Naive B cell (primary cell): Measurements from ENCODE around the gene KCNIP1. TPM values are rescaled to one million over a fixed set of nuclear protein-coding genes. Genes with fewer than 3 reads are reported as not detected.

Experiments used
- ATAC-seq, 2 donors: fragments of 150-1000 bp; cut with Tn5 transposase; 2 replicates each; pipeline ENCODE4 v1.10.0; 2021; ENCODE audit warnings: low read depth in 2 of 2, mild to moderate bottlenecking in 2 of 2, moderate library complexity in 2 of 2
- DNase-seq: peaks from one replicate; pipeline ENCODE4 v3.0.0; 2022
- H3K27ac Mint-ChIP-seq, 6 donors: one replicate each; pipeline ENCODE4 v1.8.0; 2020 to 2022; ENCODE audit warnings: mild to moderate bottlenecking in 6 of 6, mixed read lengths in 6 of 6, moderate library complexity in 5 of 6, inconsistent platforms in 2 of 6
- H3K27me3 Mint-ChIP-seq, 3 donors: one replicate each; pipeline ENCODE4 v1.8.0; 2021 to 2022; ENCODE audit warnings: mixed read lengths in 3 of 3, mild to moderate bottlenecking in 1 of 3
- H3K36me3 Mint-ChIP-seq, 2 donors: one replicate each; pipeline ENCODE4 v1.8.0; 2020 to 2022; ENCODE audit warnings: mixed read lengths in 2 of 2, inconsistent platforms in 1 of 2, mild to moderate bottlenecking in 1 of 2
- H3K4me1 Mint-ChIP-seq, 3 donors: one replicate each; pipeline ENCODE4 v1.8.0; 2020 to 2022; ENCODE audit warnings: mixed read lengths in 3 of 3, inconsistent platforms in 1 of 3, mild to moderate bottlenecking in 1 of 3, moderate library complexity in 1 of 3
- H3K4me3 Mint-ChIP-seq, 8 donors: one replicate each; pipeline ENCODE4 v1.8.0; 2020 to 2022; ENCODE audit warnings: mild to moderate bottlenecking in 8 of 8, mixed read lengths in 8 of 8, moderate library complexity in 8 of 8, inconsistent platforms in 2 of 8
- H3K9me3 Mint-ChIP-seq, 7 donors: one replicate each; pipeline ENCODE4 v1.8.0; 2020 to 2022; ENCODE audit warnings: mixed read lengths in 7 of 7, mild to moderate bottlenecking in 5 of 7, inconsistent platforms in 2 of 7, moderate library complexity in 1 of 7
- polyA plus RNA-seq, 6 donors: library from polyadenylated mRNA; unstranded; fragments of 300-500 nt; fragmentation: Illumina TruSeq; gene quantifications; one replicate each; pipeline ENCODE4 v1.2.3, GENCODE V29; 2021; ENCODE audit warnings: low read depth in 6 of 6

The KCNIP1 gene
- polyA plus RNA-seq, 6 donors from 2014 or later, result not detected

DNA sequence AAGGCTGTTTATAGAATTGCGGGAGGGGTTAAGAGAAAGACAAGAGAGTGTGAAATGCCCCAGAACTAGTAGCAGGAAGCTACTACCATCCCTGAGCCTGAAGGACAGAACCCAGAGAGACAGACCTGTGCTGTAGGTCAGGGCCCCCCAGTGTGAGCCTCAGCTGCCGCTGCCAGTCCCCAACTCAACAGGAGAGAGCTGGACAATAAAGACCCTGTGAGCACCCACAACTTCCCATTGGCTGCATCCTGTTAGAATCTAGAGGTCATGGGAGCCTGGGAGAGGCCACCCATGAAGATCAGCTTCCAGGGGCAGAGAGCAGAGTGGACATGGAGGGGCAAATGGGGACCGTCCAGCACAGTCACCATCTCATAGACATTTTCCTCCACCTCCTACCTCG, 152.5 kb downstream of the KCNIP1 start:
- peaks cover 3 to 20% (median 7%) of the 10 kb centered on the region in 3 donors for H3K27me3 Mint-ChIP-seq
- H3K27ac Mint-ChIP-seq, result no peak overlapping the region
- H3K4me3 Mint-ChIP-seq, result no peak overlapping the region
- peaks cover 0 to 1% (median 0%) of the 10 kb centered on the region in 7 donors for H3K9me3 Mint-ChIP-seq
- no peak for DNase-seq
- H3K36me3 Mint-ChIP-seq, result no peaks in the 10 kb centered on the region
- no peaks in the 10 kb centered on the region for H3K4me1 Mint-ChIP-seq
- ATAC-seq, result no peak

DNA sequence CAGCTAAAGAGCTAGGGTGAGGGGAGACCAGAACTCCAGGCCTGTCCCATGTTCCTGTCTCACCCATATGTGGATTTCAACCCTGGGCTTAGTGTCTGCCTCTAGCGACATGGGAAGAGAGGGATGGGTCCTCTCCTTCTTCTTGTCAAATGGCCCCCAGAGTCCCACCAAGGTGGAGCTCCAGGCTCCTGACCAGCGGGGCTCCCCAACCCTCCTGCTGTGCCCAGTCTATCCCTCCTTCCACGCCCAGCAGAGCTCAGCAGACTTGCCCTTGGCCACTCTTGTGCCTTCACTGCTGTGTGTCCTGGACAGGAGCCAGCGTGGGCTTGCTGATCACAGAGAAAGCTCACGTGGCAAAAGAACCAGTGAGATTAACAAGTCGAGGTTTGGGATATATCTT, 156.7 kb downstream of the KCNIP1 start:
- no peak for DNase-seq
- H3K4me1 Mint-ChIP-seq, result no peaks in the 10 kb centered on the region
- peaks cover 0 to 9% (median 0%) of the 10 kb centered on the region in 7 donors for H3K9me3 Mint-ChIP-seq
- no peak for ATAC-seq
- H3K27me3 Mint-ChIP-seq, result peaks cover 11 to 39% (median 22%) of the 10 kb centered on the region in 3 donors
- H3K36me3 Mint-ChIP-seq, result peaks cover 0 to 11% of the 10 kb centered on the region in 2 donors
- H3K27ac Mint-ChIP-seq, result no peak overlapping the region
- no peak overlapping the region for H3K4me3 Mint-ChIP-seq

DNA sequence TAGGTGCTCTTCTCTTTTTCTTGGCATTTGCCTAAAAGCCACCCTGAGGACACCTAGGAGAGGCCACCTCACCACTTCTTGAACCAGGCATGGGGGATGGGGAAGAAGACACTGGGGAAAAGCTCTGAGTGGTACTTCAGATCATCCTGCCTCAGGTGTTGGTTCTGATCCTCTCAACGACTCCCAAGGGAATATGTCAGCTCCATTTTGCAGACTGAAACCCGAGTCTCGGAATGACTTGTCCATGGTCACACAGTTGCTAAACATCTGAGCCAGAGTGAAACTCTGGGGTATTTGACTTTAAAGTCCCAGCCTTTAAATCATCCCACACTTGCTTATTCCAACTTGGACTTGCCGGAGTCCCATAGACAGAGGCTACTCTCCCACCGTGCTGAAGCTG, 159.1 kb downstream of the KCNIP1 start:
- Mint-ChIP-seq H3K36me3 (peaks cover 0 to 11% of the 10 kb centered on the region in 2 donors), H3K27me3 (peaks cover 11 to 32% (median 22%) of the 10 kb centered on the region in 3 donors), H3K9me3 (peaks cover 0 to 9% (median 0%) of the 10 kb centered on the region in 7 donors), H3K4me1 (no peaks in the 10 kb centered on the region), H3K4me3 (no peak overlapping the region), H3K27ac (no peak overlapping the region)
- ATAC-seq (no peak), DNase-seq (no peak)

DNA sequence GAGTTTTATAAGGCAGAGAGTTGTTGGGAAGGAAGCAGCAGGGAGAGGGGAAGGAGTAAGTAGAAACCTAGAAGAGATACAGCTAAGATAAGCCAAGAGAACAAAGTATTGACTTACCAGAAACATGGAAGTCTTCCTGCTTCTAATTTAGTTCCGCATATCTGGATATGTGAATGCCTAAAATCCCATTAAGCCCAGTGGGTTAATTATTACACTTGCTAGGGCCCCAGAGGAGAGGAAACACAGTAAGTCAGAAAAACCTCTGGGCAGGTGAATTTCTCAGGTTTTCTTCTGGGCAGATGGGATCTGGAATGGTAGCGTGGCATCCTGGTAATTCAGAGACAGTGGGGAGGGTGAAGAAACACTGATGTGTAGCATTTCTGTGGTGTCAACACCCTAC, 175.0 kb downstream of the KCNIP1 start:
- no peak for ATAC-seq
- no peak overlapping the region for H3K4me3 Mint-ChIP-seq
- peaks cover 0 to 5% (median 0%) of the 10 kb centered on the region in 7 donors for H3K9me3 Mint-ChIP-seq
- peaks cover 0 to 7% (median 6%) of the 10 kb centered on the region in 3 donors for H3K4me1 Mint-ChIP-seq
- H3K36me3 Mint-ChIP-seq, result no peaks in the 10 kb centered on the region
- no peak overlapping the region for H3K27ac Mint-ChIP-seq
- no peak for DNase-seq
- peaks cover 39 to 60% (median 47%) of the 10 kb centered on the region in 3 donors for H3K27me3 Mint-ChIP-seq

DNA sequence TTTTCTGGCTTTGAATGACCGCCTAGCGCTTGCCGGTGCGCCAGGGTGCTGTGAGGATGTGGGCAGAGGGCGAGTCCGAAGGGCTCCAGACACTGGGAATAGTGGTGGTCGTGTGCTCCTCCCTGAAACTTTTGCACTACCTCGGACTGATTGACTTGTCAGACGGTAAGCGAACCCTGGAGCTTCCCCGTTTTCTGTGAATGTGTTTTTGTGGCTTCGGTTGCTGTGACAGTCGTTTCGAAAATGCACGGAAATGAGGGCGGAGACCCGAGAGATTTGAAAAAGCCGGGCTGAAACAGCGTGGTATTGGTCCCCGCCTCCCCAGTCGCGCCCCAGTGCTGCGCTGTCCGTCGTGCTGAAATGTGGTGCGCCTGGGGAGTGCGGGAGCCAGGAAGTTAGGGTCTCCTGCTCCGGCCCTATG, 177.2 kb downstream of the KCNIP1 start:
- peak overlapping the region in 1 of 6 donors; percentile 92 for H3K27ac Mint-ChIP-seq
- H3K27me3 Mint-ChIP-seq, result peaks cover 49 to 63% (median 51%) of the 10 kb centered on the region in 3 donors
- H3K9me3 Mint-ChIP-seq, result peaks cover 0 to 5% (median 2%) of the 10 kb centered on the region in 7 donors
- DNase-seq, result no peak
- ATAC-seq, result no peak
- H3K36me3 Mint-ChIP-seq, result no peaks in the 10 kb centered on the region
- H3K4me3 Mint-ChIP-seq, result no peak overlapping the region
- H3K4me1 Mint-ChIP-seq, result peaks cover 0 to 7% (median 6%) of the 10 kb centered on the region in 3 donors

DNA sequence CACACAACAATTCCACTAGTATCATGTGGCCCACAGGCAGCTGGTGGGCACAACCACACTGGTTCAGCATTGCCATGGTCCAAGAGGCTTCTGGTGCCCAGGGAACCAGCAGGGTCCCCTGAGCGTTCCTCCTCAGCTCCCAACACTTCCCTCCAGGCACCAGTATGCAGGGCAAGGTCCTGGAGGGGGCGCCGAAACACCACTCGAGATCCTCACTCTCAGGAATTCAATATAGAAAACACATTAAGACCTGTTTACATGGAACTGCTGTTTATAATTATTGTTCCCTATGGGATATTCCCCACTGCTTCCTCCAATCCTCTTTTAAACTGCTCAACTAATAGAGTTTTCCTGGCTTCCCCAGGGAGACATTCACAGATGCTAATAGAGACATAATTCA, 187.8 kb downstream of the KCNIP1 start:
- ATAC-seq (no peak), DNase-seq (no peak)
- Mint-ChIP-seq H3K9me3 (peaks cover 0 to 9% (median 0%) of the 10 kb centered on the region in 7 donors), H3K4me3 (no peak overlapping the region), H3K27ac (no peak overlapping the region), H3K4me1 (no peaks in the 10 kb centered on the region), H3K27me3 (peaks cover 47 to 64% (median 52%) of the 10 kb centered on the region in 3 donors), H3K36me3 (peaks cover 0 to 7% of the 10 kb centered on the region in 2 donors)

DNA sequence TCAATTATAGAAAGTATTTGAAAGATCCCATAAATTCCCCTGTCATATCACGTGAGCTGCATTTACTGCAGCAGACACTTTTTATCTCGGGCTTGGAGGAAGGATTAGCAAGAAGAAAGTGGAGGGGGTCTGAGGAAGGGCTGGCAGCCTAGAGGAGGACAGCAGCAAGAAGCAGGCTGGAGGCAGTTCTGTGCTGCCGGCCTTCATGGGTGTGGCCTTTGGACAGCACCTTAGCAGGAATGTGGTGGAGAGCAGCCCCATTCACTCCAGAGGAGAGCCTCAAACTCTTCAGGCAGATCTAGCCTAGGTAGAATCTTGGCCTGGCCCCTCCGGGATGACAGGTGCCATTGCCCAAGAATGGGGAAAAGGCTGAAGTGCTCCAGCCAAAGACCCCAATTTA, 189.9 kb downstream of the KCNIP1 start:
- DNase-seq (no peak), ATAC-seq (no peak)
- H3K36me3 Mint-ChIP-seq, result peaks cover 0 to 7% of the 10 kb centered on the region in 2 donors
- no peak overlapping the region for H3K27ac Mint-ChIP-seq
- no peak overlapping the region for H3K4me3 Mint-ChIP-seq
- no peaks in the 10 kb centered on the region for H3K4me1 Mint-ChIP-seq
- peaks cover 0 to 7% (median 0%) of the 10 kb centered on the region in 7 donors for H3K9me3 Mint-ChIP-seq
- peaks cover 52 to 73% (median 58%) of the 10 kb centered on the region in 3 donors for H3K27me3 Mint-ChIP-seq

DNA sequence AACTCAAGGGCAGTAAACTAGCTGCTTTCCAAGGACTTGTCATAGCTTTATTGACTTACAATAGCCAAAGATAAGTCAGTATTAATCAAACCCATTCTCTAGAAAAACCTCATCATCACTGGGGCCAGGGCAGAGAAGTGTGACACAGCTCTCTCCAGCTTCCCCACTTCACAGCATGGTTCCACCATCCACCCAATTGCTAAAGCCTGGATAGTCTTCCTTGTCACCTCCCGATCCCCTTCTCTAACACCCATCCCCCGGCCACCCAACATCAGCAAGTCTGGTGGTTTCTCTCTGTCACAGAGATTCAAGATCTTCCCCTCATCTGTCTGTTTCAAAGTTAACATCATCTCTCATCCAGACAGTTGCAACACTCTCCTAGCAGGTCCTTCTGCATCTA, 191.1 kb downstream of the KCNIP1 start:
- ATAC-seq (no peak), DNase-seq (no peak)
- Mint-ChIP-seq H3K4me1 (no peaks in the 10 kb centered on the region), H3K27me3 (peaks cover 49 to 65% (median 60%) of the 10 kb centered on the region in 3 donors), H3K27ac (no peak overlapping the region), H3K4me3 (no peak overlapping the region), H3K36me3 (peaks cover 0 to 7% of the 10 kb centered on the region in 2 donors), H3K9me3 (peaks cover 0 to 5% (median 0%) of the 10 kb centered on the region in 7 donors)

DNA sequence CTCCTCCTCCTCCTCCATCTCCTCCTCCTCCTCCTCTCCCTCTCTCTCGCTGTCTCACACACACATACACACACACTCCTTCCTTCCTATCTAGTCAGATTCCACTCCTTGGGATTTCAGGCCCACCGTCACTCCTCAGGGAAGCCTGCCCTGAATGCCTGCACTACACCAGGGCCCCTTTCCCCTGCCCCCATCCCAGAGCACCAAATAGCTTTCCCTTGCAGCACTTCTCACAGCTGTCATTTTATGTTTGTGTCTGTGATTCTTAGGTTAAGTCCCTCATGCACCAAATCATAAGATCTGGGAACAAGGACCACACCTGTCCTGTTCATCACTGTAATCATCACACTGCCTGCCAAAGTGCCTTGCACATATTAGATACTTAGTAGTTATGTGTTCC, 193.2 kb downstream of the KCNIP1 start:
- Mint-ChIP-seq H3K9me3 (peaks cover 0 to 5% (median 0%) of the 10 kb centered on the region in 7 donors), H3K4me3 (peak overlapping the region in 1 of 8 donors; percentile 8)

DNA sequence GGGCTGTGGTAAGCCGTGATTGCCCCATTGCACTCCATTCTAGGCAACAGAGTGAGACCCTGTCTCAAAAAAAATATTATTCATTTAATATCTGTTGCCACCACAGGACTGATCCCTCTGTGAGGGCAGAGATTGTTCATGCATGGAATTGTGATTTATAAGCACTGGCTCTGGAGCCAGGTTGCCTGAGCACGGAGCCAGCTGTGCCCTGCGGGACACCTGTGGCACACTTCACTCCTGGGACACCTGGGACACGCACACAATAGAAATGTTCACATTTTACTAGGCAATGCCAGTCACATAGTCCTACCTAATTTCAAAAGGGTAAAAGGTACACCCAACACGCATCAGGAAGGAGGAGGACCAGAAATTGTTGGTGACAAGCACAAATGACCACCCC, 196.7 kb downstream of the KCNIP1 start:
- peaks cover 0 to 5% (median 0%) of the 10 kb centered on the region in 7 donors for H3K9me3 Mint-ChIP-seq
- no peak overlapping the region for H3K4me3 Mint-ChIP-seq
- DNase-seq (no peak), ATAC-seq (no peak)
- H3K4me1 Mint-ChIP-seq, result no peaks in the 10 kb centered on the region
- peaks cover 0 to 7% of the 10 kb centered on the region in 2 donors for H3K36me3 Mint-ChIP-seq
- H3K27ac Mint-ChIP-seq, result no peak overlapping the region
- peaks cover 29 to 48% (median 31%) of the 10 kb centered on the region in 3 donors for H3K27me3 Mint-ChIP-seq

More for the DNA sequence above, 193.2 kb downstream of the KCNIP1 start:
- DNase-seq (no peak), ATAC-seq (no peak)
- Mint-ChIP-seq H3K27ac (no peak overlapping the region), H3K27me3 (peaks cover 43 to 56% (median 54%) of the 10 kb centered on the region in 3 donors), H3K4me1 (no peaks in the 10 kb centered on the region), H3K36me3 (peaks cover 0 to 7% of the 10 kb centered on the region in 2 donors)

DNA sequence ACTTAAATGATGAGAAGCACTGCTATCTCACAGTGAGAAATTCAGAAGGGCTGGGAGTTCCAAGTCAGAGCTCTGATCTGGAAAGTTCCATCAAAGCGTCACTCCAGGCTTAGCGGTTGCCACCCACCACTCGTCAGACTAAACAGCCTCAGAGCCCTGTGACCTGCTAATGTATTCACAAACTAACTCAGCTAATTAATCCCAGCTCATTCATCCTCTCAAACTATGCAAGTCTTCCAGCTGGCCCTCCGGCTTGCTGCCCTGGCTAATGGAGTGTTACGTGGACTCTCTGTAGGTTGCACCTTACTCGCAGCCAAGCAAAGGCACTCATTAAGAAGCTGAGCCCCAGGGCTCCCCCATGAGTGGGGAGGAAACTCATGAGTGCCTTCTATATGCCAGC, 197.5 kb downstream of the KCNIP1 start:
- Mint-ChIP-seq H3K27ac (no peak overlapping the region), H3K4me3 (no peak overlapping the region), H3K36me3 (peaks cover 0 to under 1% of the 10 kb centered on the region in 2 donors), H3K27me3 (peaks cover 23 to 43% (median 27%) of the 10 kb centered on the region in 3 donors), H3K4me1 (no peaks in the 10 kb centered on the region), H3K9me3 (peaks cover 0 to 5% (median 0%) of the 10 kb centered on the region in 7 donors)
- ATAC-seq, result no peak
- no peak for DNase-seq

DNA sequence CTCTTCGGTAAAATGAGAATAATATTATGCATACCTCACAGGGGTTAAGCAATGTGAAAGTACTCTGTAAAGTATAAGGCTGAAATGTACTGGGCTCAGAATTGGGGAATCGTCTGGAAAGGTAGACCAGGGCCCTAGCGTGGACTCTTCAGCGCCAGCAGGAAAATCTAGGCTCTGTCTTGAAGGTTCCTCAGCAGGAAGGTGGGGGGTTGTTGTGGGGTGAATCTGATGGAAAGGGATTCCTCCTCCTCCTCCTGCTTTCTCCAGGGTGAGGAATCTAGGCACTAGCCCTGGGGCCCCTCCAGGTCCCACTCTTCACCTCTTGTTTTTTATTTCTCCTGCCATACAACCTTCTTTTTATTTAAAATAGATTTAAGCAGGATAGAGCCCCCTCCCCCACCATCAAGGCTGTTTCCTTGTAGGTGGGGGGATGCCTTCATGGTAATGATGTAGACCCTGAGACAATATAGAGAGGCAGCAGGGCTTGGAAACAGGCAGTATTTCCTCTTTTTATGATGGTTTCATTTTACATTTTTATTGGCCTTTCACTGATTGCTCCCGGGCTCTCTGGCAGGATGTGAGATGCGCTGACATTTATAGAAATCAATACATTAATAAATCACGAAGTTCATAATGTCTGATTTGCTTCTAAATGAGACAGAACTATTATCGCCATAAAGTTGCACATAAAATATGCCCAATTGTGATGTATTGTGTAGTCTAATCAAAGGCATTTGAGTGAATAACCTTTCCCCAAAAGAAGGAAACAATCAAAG, 200.8 kb downstream of the KCNIP1 start:
- peaks cover 0 to 6% (median 3%) of the 10 kb centered on the region in 7 donors for H3K9me3 Mint-ChIP-seq
- no peak overlapping the region for H3K4me3 Mint-ChIP-seq
- no peak for DNase-seq
- peaks cover 19 to 30% (median 25%) of the 10 kb centered on the region in 3 donors for H3K27me3 Mint-ChIP-seq
- ATAC-seq, result no peak
- H3K27ac Mint-ChIP-seq, result no peak overlapping the region
- H3K36me3 Mint-ChIP-seq, result peaks cover 0 to under 1% of the 10 kb centered on the region in 2 donors
- no peaks in the 10 kb centered on the region for H3K4me1 Mint-ChIP-seq

DNA sequence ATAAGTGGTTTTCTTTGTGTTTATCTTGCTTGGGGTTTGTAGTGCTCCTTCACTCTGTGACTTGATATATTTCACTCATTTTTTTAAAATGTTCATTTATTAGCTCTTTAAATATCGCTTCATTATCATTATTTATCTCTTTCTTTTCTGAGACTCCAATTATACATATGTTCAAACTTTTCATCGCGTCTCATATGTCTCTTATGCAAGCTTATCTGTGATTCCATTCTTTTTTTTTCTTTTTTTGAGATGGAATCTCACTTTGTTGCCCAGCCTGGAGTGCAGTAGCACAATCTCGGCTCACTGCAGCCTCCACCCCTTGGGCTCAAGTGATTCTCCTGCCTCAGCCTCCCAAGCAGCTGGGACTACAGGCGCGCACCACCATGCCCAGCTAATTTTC, 205.8 kb downstream of the KCNIP1 start:
- Mint-ChIP-seq H3K27ac (no peak overlapping the region), H3K36me3 (peaks cover 0 to 6% of the 10 kb centered on the region in 2 donors), H3K9me3 (peaks cover 0 to 17% (median 4%) of the 10 kb centered on the region in 7 donors), H3K27me3 (peaks cover 9 to 27% (median 21%) of the 10 kb centered on the region in 3 donors), H3K4me1 (no peaks in the 10 kb centered on the region), H3K4me3 (no peak overlapping the region)
- DNase-seq (no peak), ATAC-seq (no peak)

DNA sequence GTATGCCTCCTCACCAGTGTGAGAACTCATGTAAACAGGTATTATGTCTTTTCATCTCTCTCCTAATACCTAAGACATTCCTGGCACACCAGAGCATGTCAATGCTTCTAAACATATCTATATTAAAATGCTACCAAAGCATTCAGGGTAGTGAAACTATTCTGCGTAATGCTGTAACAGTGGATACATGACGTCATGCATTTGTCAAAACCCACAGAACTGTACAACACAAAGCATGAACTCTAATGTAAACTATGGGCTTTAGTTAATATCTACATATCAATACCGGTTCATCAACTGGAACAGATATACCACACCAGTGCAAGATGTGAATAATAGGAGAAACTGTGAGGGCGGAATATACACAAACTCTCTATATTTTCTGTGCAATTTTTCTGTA, 207.5 kb downstream of the KCNIP1 start:
- Mint-ChIP-seq H3K4me3 (no peak overlapping the region), H3K27ac (no peak overlapping the region), H3K9me3 (peaks cover 0 to 17% (median 4%) of the 10 kb centered on the region in 7 donors), H3K27me3 (peaks cover 6 to 24% (median 21%) of the 10 kb centered on the region in 3 donors), H3K36me3 (peaks cover 0 to 6% of the 10 kb centered on the region in 2 donors), H3K4me1 (no peaks in the 10 kb centered on the region)
- ATAC-seq (no peak), DNase-seq (no peak)
